GM23338 (cell line): ENCODE measurements around the gene PSMD5. TPM values are rescaled to one million over a fixed set of nuclear protein-coding genes. Genes with fewer than 3 reads are reported as not detected.

Experiments
- ATAC-seq: fragments of 200-7000 bp; cut with Tn5 transposase; 3 replicates; pipeline ENCODE4 v1.9.1; 2020
- DNase-seq: peaks from one replicate; pipeline ENCODE4 v3.0.0-alpha.2; 2015; ENCODE audit warnings: low spot score
- H2AFZ ChIP-seq: fragments of 200-600 bp; sonication (generic); 2 replicates; pipeline ENCODE4 v1.8.0; 2016; ENCODE audit warnings: antibody characterized with exemption, mild to moderate bottlenecking, moderate library complexity
- H3F3A ChIP-seq: fragments of 200-600 bp; sonication (generic); replicated peaks from 2 replicates; pipeline ENCODE4 v1.8.0; 2017; ENCODE audit warnings: antibody characterized with exemption, mixed run types, low read depth
- H3K27ac ChIP-seq: fragments of 200-600 bp; sonication (generic); 2 replicates; pipeline ENCODE4 v1.6.1; 2016; ENCODE audit warnings: low read depth
- H3K27me3 ChIP-seq: fragments of 200-600 bp; sonication (generic); 2 replicates; pipeline ENCODE4 v1.8.0; 2016; ENCODE audit warnings: mild to moderate bottlenecking, mixed run types, moderate library complexity; ENCODE audit not compliant: insufficient read depth
- H3K36me3 ChIP-seq: fragments of 200-600 bp; sonication (generic); 2 replicates; pipeline ENCODE4 v1.8.0; 2016; ENCODE audit warnings: mild to moderate bottlenecking; ENCODE audit not compliant: insufficient read depth
- H3K4me1 ChIP-seq: fragments of 200-600 bp; sonication (generic); 2 replicates; pipeline ENCODE4 v1.8.0; 2016; ENCODE audit warnings: mild to moderate bottlenecking, moderate library complexity; ENCODE audit not compliant: insufficient read depth
- H3K4me2 ChIP-seq: fragments of 200-600 bp; sonication (generic); 2 replicates; pipeline ENCODE4 v1.7.1; 2017; ENCODE audit warnings: mixed run types
- H3K4me3 ChIP-seq: fragments of 200-600 bp; sonication (generic); 2 replicates; pipeline ENCODE4 v1.6.1; 2016; ENCODE audit warnings: mixed run types
- H3K79me2 ChIP-seq: fragments of 200-600 bp; sonication (generic); replicated peaks from 2 replicates; pipeline ENCODE4 v1.8.0; 2017; ENCODE audit warnings: mild to moderate bottlenecking; ENCODE audit not compliant: insufficient read depth
- H3K9me2 ChIP-seq: fragments of 200-600 bp; sonication (generic); 2 replicates; pipeline ENCODE4 v1.8.0; 2017; ENCODE audit not compliant: insufficient read depth
- H4K20me1 ChIP-seq: fragments of 200-600 bp; sonication (generic); replicated peaks from 2 replicates; pipeline ENCODE4 v1.8.0; 2017; ENCODE audit warnings: mild to moderate bottlenecking; ENCODE audit not compliant: insufficient read depth
- H3K27ac Mint-ChIP-seq: 2 replicates; pipeline ENCODE4 v1.8.0; 2020; ENCODE audit warnings: inconsistent platforms, mild to moderate bottlenecking, moderate library complexity, mixed read lengths
- H3K27me3 Mint-ChIP-seq: 3 replicates; pipeline ENCODE4 v1.8.0; 2022; ENCODE audit warnings: low read depth, mild to moderate bottlenecking, moderate library complexity, mixed read lengths, inconsistent platforms; ENCODE audit not compliant: insufficient read depth, poor library complexity
- H3K36me3 Mint-ChIP-seq: 3 replicates; pipeline ENCODE4 v1.8.0; 2021; ENCODE audit warnings: low read depth, mild to moderate bottlenecking, inconsistent platforms, moderate library complexity, mixed read lengths
- H3K4me1 Mint-ChIP-seq: 3 replicates; pipeline ENCODE4 v1.8.0; 2020; ENCODE audit warnings: mild to moderate bottlenecking, inconsistent platforms, mixed read lengths
- H3K4me3 Mint-ChIP-seq: 3 replicates; pipeline ENCODE4 v1.8.0; 2021; ENCODE audit warnings: moderate library complexity, mild to moderate bottlenecking, inconsistent platforms, mixed read lengths
- H3K9me3 Mint-ChIP-seq: 3 replicates; pipeline ENCODE4 v1.8.0; 2020; ENCODE audit warnings: moderate library complexity, mild to moderate bottlenecking, inconsistent platforms, mixed read lengths
- CREB1 ChIP-seq: fragments of 250-450 bp; sonication (Bioruptor Pico); IDR thresholded peaks from 2 replicates; pipeline ENCODE4 v1.5.0; 2020; ENCODE audit warnings: low read depth, mild to moderate bottlenecking, moderate library complexity
- EZH2 ChIP-seq: fragments of 200-600 bp; sonication (generic); IDR thresholded peaks from one replicate; pipeline ENCODE4 v1.8.0; 2017; ENCODE audit warnings: antibody characterized with exemption, mild to moderate bottlenecking, low read depth; ENCODE audit not compliant: unreplicated experiment
- EZH2phosphoT487 ChIP-seq: fragments of 200-600 bp; sonication (generic); IDR thresholded peaks from one replicate; pipeline ENCODE4 v1.8.1; 2018; ENCODE audit warnings: antibody characterized with exemption; ENCODE audit not compliant: unreplicated experiment
- JUNB ChIP-seq: IDR thresholded peaks from one replicate; pipeline ENCODE4 v1.6.1; 2016; ENCODE audit warnings: antibody characterized with exemption; ENCODE audit not compliant: unreplicated experiment
- POLR2AphosphoS5 ChIP-seq: IDR thresholded peaks from 2 replicates; pipeline ENCODE4 v1.6.1; 2016; ENCODE audit warnings: antibody characterized with exemption, low read depth
- STAT1 ChIP-seq: IDR thresholded peaks from one replicate; pipeline ENCODE4 v1.6.1; 2016; ENCODE audit warnings: antibody characterized with exemption; ENCODE audit not compliant: unreplicated experiment
- ZNF114 ChIP-seq: fragments of 250-450 bp; sonication (Bioruptor Pico); IDR thresholded peaks from 2 replicates; pipeline ENCODE4 v1.5.0; 2020; ENCODE audit warnings: mild to moderate bottlenecking, moderate library complexity
- ZNF331 ChIP-seq: fragments of 250-450 bp; sonication (Bioruptor Pico); IDR thresholded peaks from 2 replicates; pipeline ENCODE4 v1.5.0; 2020; ENCODE audit warnings: low read depth, mild to moderate bottlenecking, moderate library complexity
- polyA plus RNA-seq: library from polyadenylated mRNA; unstranded; fragments of >200 nt; fragmentation: Nextera tagmentation; extraction: Ambion mirVana; gene quantifications from 2 replicates; pipeline ENCODE4 v1.2.1, GENCODE V29; 2016
- total RNA-seq: library from RNA; depleted of rRNA; stranded (reverse); fragments of >200 nt; shearing (Covaris generic); gene quantifications from 2 replicates; pipeline ENCODE4 v1.2.3, GENCODE V29; 2014
- TF ChIP-seq, protein P1 (sequence below): fragments of 250-450 bp; sonication (Bioruptor Pico); IDR thresholded peaks from 2 replicates; pipeline ENCODE4 v1.5.0; 2020; ENCODE audit warnings: mild to moderate bottlenecking, moderate library complexity
- TF ChIP-seq, protein P2 (sequence below): IDR thresholded peaks from one replicate; pipeline ENCODE4 v1.6.1; 2018; ENCODE audit warnings: antibody characterized with exemption; ENCODE audit not compliant: unreplicated experiment
- TF ChIP-seq, protein P3 (sequence below), 2 experiments: fragments of 200-600 bp in 1 of 2; sonication (generic) in 1 of 2; conservative IDR thresholded peaks; 2 replicates each; pipeline versions ENCODE4 v1.5.1 to v1.6.1; 2016 to 2017; ENCODE audit warnings: antibody characterized with exemption in 2 of 2, low read depth in 2 of 2, mild to moderate bottlenecking in 2 of 2, moderate library complexity in 1 of 2

The PSMD5 gene
- total and polyA plus RNA-seq, 2 experiments from 2014 or later = 23.9 to 40.5 TPM

DNA sequence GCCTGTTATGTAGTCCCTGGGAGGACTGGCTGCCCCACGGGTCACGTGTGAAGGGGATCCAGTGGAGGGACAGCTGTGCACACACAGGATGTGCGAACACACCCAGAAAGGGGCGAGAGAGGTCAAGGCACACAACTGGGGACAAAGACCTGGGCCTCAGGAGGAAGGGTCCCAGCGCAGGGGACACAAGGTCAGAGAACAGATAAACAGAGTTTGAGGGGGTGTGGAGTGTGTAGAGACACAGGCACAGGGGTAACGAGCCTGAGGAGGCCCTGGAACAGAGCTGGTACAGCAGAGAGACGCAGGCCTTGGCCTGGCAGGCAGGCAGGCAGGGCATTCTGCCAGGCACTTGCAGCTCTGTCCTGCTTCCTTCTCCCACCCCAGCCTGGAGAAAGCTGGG is 14.8 kb upstream of the PSMD5 start:
- H3K4me1 Mint-ChIP-seq = peaks cover 8% of the 10 kb centered on the region
- Histone ChIP-seq H2AFZ (no peak overlapping the region), H3K27ac (no peak overlapping the region), H3K4me3 (no peak overlapping the region), H3K27me3 (no peaks in the 10 kb centered on the region), H3K9me2 (no peaks in the 10 kb centered on the region), H3K4me2 (no peak overlapping the region), H3K4me1 (peaks cover 5% of the 10 kb centered on the region; the same call in 1 of the 2 replicates), H3K79me2 (no peaks in the 10 kb centered on the region), H3F3A (no peaks in the 10 kb centered on the region), H3K36me3 (no peaks in the 10 kb centered on the region), H4K20me1 (no peaks in the 10 kb centered on the region)
- no peaks in the 10 kb centered on the region for H3K9me3 Mint-ChIP-seq
- ATAC-seq = no peak
- peak overlapping the region; percentile 75; the same call in 1 of the 2 replicates for H3K27ac Mint-ChIP-seq
- H3K4me3 Mint-ChIP-seq = no peak overlapping the region
- peaks cover 9% of the 10 kb centered on the region for H3K36me3 Mint-ChIP-seq
- DNase-seq = no peak
- H3K27me3 Mint-ChIP-seq = peaks cover 8% of the 10 kb centered on the region
- TF ChIP-seq JUNB (no peak), EZH2 (no peak), EZH2phosphoT487 (no peak), POLR2AphosphoS5 (no peak)
- TF ChIP-seq, protein P1, sequence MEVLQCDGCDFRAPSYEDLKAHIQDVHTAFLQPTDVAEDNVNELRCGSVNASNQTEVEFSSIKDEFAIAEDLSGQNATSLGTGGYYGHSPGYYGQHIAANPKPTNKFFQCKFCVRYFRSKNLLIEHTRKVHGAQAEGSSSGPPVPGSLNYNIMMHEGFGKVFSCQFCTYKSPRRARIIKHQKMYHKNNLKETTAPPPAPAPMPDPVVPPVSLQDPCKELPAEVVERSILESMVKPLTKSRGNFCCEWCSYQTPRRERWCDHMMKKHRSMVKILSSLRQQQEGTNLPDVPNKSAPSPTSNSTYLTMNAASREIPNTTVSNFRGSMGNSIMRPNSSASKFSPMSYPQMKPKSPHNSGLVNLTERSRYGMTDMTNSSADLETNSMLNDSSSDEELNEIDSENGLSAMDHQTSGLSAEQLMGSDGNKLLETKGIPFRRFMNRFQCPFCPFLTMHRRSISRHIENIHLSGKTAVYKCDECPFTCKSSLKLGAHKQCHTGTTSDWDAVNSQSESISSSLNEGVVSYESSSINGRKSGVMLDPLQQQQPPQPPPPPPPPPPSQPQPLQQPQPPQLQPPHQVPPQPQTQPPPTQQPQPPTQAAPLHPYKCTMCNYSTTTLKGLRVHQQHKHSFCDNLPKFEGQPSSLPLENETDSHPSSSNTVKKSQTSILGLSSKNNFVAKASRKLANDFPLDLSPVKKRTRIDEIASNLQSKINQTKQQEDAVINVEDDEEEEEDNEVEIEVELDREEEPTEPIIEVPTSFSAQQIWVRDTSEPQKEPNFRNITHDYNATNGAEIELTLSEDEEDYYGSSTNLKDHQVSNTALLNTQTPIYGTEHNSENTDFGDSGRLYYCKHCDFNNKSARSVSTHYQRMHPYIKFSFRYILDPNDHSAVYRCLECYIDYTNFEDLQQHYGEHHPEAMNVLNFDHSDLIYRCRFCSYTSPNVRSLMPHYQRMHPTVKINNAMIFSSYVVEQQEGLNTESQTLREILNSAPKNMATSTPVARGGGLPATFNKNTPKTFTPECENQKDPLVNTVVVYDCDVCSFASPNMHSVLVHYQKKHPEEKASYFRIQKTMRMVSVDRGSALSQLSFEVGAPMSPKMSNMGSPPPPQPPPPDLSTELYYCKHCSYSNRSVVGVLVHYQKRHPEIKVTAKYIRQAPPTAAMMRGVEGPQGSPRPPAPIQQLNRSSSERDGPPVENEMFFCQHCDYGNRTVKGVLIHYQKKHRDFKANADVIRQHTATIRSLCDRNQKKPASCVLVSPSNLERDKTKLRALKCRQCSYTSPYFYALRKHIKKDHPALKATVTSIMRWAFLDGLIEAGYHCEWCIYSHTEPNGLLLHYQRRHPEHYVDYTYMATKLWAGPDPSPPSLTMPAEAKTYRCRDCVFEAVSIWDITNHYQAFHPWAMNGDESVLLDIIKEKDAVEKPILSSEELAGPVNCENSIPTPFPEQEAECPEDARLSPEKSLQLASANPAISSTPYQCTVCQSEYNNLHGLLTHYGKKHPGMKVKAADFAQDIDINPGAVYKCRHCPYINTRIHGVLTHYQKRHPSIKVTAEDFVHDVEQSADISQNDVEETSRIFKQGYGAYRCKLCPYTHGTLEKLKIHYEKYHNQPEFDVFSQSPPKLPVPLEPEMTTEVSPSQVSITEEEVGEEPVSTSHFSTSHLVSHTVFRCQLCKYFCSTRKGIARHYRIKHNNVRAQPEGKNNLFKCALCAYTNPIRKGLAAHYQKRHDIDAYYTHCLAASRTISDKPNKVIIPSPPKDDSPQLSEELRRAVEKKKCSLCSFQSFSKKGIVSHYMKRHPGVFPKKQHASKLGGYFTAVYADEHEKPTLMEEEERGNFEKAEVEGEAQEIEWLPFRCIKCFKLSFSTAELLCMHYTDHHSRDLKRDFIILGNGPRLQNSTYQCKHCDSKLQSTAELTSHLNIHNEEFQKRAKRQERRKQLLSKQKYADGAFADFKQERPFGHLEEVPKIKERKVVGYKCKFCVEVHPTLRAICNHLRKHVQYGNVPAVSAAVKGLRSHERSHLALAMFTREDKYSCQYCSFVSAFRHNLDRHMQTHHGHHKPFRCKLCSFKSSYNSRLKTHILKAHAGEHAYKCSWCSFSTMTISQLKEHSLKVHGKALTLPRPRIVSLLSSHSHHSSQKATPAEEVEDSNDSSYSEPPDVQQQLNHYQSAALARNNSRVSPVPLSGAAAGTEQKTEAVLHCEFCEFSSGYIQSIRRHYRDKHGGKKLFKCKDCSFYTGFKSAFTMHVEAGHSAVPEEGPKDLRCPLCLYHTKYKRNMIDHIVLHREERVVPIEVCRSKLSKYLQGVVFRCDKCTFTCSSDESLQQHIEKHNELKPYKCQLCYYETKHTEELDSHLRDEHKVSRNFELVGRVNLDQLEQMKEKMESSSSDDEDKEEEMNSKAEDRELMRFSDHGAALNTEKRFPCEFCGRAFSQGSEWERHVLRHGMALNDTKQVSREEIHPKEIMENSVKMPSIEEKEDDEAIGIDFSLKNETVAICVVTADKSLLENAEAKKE (CRISPR knock-in tag) = no peak

DNA sequence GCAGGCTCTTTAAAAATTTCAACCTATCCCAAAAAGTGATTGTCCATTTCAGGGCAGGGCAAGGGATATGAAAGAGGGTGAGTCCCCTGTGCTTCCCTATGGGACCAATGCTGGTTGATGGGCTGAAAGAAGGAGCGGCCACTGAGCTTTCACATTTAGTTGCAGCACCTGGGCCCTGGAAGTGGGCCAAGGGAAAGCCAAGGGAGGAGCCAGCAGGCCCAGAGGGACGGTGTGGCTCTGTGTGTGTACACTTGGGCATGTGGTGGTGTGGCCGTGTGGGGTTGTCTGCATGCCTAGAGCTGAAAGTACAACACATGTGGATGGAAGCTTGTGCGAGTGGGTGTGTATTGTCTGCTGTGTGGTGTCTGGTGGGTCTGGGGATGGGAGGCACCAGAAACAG is 14.0 kb upstream of the PSMD5 start:
- H3K4me1 ChIP-seq = peaks cover 11% of the 10 kb centered on the region
- no peaks in the 10 kb centered on the region for H3K27me3 ChIP-seq
- no peak overlapping the region for H3K4me3 ChIP-seq
- no peaks in the 10 kb centered on the region for H3K9me3 Mint-ChIP-seq
- no peak overlapping the region for H3K4me2 ChIP-seq
- no peak overlapping the region for H3K27ac ChIP-seq
- no peak overlapping the region for H2AFZ ChIP-seq
- no peaks in the 10 kb centered on the region for H3K36me3 ChIP-seq
- DNase-seq (no peak), ATAC-seq (no peak)
- H3K4me1 Mint-ChIP-seq = peaks cover 15% of the 10 kb centered on the region
- no peaks in the 10 kb centered on the region for H3F3A ChIP-seq
- H3K79me2 ChIP-seq = no peaks in the 10 kb centered on the region
- no peaks in the 10 kb centered on the region for H3K9me2 ChIP-seq
- peaks cover 9% of the 10 kb centered on the region for H3K36me3 Mint-ChIP-seq
- peaks cover 8% of the 10 kb centered on the region for H3K27me3 Mint-ChIP-seq
- no peaks in the 10 kb centered on the region for H4K20me1 ChIP-seq
- no peak overlapping the region for H3K4me3 Mint-ChIP-seq
- no peak overlapping the region for H3K27ac Mint-ChIP-seq
- TF ChIP-seq, protein P2, sequence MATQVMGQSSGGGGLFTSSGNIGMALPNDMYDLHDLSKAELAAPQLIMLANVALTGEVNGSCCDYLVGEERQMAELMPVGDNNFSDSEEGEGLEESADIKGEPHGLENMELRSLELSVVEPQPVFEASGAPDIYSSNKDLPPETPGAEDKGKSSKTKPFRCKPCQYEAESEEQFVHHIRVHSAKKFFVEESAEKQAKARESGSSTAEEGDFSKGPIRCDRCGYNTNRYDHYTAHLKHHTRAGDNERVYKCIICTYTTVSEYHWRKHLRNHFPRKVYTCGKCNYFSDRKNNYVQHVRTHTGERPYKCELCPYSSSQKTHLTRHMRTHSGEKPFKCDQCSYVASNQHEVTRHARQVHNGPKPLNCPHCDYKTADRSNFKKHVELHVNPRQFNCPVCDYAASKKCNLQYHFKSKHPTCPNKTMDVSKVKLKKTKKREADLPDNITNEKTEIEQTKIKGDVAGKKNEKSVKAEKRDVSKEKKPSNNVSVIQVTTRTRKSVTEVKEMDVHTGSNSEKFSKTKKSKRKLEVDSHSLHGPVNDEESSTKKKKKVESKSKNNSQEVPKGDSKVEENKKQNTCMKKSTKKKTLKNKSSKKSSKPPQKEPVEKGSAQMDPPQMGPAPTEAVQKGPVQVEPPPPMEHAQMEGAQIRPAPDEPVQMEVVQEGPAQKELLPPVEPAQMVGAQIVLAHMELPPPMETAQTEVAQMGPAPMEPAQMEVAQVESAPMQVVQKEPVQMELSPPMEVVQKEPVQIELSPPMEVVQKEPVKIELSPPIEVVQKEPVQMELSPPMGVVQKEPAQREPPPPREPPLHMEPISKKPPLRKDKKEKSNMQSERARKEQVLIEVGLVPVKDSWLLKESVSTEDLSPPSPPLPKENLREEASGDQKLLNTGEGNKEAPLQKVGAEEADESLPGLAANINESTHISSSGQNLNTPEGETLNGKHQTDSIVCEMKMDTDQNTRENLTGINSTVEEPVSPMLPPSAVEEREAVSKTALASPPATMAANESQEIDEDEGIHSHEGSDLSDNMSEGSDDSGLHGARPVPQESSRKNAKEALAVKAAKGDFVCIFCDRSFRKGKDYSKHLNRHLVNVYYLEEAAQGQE = no peak
- TF ChIP-seq STAT1 (no peak), EZH2phosphoT487 (no peak), ZNF331 (no peak), ZNF114 (no peak), CREB1 (CRISPR knock-in tag) (no peak)
- TF ChIP-seq, protein P3, sequence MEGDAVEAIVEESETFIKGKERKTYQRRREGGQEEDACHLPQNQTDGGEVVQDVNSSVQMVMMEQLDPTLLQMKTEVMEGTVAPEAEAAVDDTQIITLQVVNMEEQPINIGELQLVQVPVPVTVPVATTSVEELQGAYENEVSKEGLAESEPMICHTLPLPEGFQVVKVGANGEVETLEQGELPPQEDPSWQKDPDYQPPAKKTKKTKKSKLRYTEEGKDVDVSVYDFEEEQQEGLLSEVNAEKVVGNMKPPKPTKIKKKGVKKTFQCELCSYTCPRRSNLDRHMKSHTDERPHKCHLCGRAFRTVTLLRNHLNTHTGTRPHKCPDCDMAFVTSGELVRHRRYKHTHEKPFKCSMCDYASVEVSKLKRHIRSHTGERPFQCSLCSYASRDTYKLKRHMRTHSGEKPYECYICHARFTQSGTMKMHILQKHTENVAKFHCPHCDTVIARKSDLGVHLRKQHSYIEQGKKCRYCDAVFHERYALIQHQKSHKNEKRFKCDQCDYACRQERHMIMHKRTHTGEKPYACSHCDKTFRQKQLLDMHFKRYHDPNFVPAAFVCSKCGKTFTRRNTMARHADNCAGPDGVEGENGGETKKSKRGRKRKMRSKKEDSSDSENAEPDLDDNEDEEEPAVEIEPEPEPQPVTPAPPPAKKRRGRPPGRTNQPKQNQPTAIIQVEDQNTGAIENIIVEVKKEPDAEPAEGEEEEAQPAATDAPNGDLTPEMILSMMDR (conservative IDR thresholded peaks at IDR 0.05; ENCODE audit: low read depth in 2 of 2) = no peak
